Kidney tubule cell (primary cell): ENCODE data around the gene IGSF9.
A peak's percentile ranks its signal among the peaks of the same experiment; 100 is the strongest.

Experiments
- DNase-seq: peaks from one replicate; pipeline ENCODE4 v3.0.0-alpha.2; 2018; ENCODE audit warnings: low spot score

The IGSF9 gene

GRCh38 chr1:159945483-159946241 is at the start of gene IGSF9:
IGSF9 (minus strand) TSS chr1:159945613; CDS start chr1:159943454, 2,159 bp downstream.
- peak; percentile 57 for DNase-seq

- DNase-seq = no peak
Measured at GRCh38 chr1:159994896-159995295, 49.5 kb upstream of the IGSF9 start.

GRCh38 chr1:159993911-159994310 is 48.5 kb upstream of the IGSF9 start:
- no peak for DNase-seq

- peak; percentile 15 for DNase-seq
Measured at GRCh38 chr1:159992161-159992560, 46.7 kb upstream of the IGSF9 start.

- no peak for DNase-seq
Measured at GRCh38 chr1:159991513-159991912, 46.1 kb upstream of the IGSF9 start.

GRCh38 chr1:159990005-159990404 is 44.6 kb upstream of the IGSF9 start:
- DNase-seq = no peak

GRCh38 chr1:159989581-159989980 is 44.2 kb upstream of the IGSF9 start:
- DNase-seq = no peak

GRCh38 chr1:159988006-159988405 is 42.6 kb upstream of the IGSF9 start:
- DNase-seq = no peak

GRCh38 chr1:159987186-159987585 is 41.8 kb upstream of the IGSF9 start:
- DNase-seq = no peak

GRCh38 chr1:159986531-159986930 is 41.1 kb upstream of the IGSF9 start:
- no peak for DNase-seq

- DNase-seq = no peak
Measured at GRCh38 chr1:159986093-159986492, 40.7 kb upstream of the IGSF9 start.

GRCh38 chr1:159985473-159985872 is 40.1 kb upstream of the IGSF9 start:
- DNase-seq = no peak

- DNase-seq = no peak
Measured at GRCh38 chr1:159983681-159984080, 38.3 kb upstream of the IGSF9 start.

GRCh38 chr1:159982280-159982679 is 36.9 kb upstream of the IGSF9 start:
- DNase-seq = no peak

- no peak for DNase-seq
Measured at GRCh38 chr1:159981351-159982055, 36.1 kb upstream of the IGSF9 start.

- DNase-seq = no peak
Measured at GRCh38 chr1:159980786-159981185, 35.4 kb upstream of the IGSF9 start.

- no peak for DNase-seq
Measured at GRCh38 chr1:159980076-159980475, 34.7 kb upstream of the IGSF9 start.

- no peak for DNase-seq
Measured at GRCh38 chr1:159979257-159979656, 33.8 kb upstream of the IGSF9 start.

- no peak for DNase-seq
Measured at GRCh38 chr1:159978107-159978398, 32.6 kb upstream of the IGSF9 start.

GRCh38 chr1:159977364-159978106 is 32.1 kb upstream of the IGSF9 start:
- DNase-seq = no peak

- no peak for DNase-seq
Measured at GRCh38 chr1:159974350-159974965, 29.0 kb upstream of the IGSF9 start.

- no peak for DNase-seq
Measured at GRCh38 chr1:159973350-159973940, 28.0 kb upstream of the IGSF9 start.
